OCI-LY7 (cell line): ENCODE measurements around the gene FAM170B.

Source experiments
- EZH2phosphoT487 ChIP-seq: fragments of 200-600 bp; sonication (generic); IDR thresholded peaks from 2 replicates; pipeline ENCODE4 v1.6.1; 2018; ENCODE audit warnings: low read depth, borderline replicate concordance, mild to moderate bottlenecking, mixed run types, antibody characterized with exemption, low read length, moderate library complexity, mixed read lengths
- TF ChIP-seq, protein P1 (sequence below): fragments of 200-600 bp; sonication (generic); conservative IDR thresholded peaks from 2 replicates; pipeline ENCODE4 v1.5.1; 2014; ENCODE audit warnings: mild to moderate bottlenecking, antibody characterized with exemption, low read length, moderate library complexity, mixed read lengths

DNA sequence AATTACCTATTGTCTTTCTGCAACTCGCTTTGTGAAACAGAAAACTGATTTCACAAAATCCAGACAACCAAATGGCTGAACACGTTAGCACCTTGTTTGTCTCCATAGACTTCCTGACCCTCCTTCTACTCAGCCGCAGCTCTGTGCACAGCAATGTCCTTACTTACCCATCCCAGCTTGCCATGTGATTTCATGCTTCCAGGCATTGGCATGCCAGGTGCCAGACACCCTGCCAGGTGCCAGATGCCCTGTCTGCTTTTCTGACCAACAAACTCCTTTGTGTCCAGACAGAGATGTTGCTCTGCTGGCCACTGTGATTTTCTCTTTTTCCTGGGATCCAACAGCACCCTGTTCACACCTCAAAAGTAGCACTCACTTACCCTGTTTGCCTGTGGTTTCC, 16.1 kb upstream of the FAM170B start:
- TF ChIP-seq, protein P1, sequence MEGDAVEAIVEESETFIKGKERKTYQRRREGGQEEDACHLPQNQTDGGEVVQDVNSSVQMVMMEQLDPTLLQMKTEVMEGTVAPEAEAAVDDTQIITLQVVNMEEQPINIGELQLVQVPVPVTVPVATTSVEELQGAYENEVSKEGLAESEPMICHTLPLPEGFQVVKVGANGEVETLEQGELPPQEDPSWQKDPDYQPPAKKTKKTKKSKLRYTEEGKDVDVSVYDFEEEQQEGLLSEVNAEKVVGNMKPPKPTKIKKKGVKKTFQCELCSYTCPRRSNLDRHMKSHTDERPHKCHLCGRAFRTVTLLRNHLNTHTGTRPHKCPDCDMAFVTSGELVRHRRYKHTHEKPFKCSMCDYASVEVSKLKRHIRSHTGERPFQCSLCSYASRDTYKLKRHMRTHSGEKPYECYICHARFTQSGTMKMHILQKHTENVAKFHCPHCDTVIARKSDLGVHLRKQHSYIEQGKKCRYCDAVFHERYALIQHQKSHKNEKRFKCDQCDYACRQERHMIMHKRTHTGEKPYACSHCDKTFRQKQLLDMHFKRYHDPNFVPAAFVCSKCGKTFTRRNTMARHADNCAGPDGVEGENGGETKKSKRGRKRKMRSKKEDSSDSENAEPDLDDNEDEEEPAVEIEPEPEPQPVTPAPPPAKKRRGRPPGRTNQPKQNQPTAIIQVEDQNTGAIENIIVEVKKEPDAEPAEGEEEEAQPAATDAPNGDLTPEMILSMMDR, result no peak
- no peak for TF ChIP-seq EZH2phosphoT487
